HG03139 (cell line): ENCODE measurements around the gene PDE3B.
"Not testable (repeated sequence)": the region's sequence is repeated elsewhere in the genome, so short reads cannot be mapped to it uniquely, and the experiment has no call there.

Experiments
- ATAC-seq: cut with Tn5 transposase; IDR thresholded peaks from one replicate; pipeline ENCODE4 v1.9.1; 2021; ENCODE audit not compliant: unreplicated experiment

PDE3B gene

GRCh38 chr11:14638561-14638960 lies 5.0 kb upstream of the PDE3B start:
- no peak for ATAC-seq

DNA sequence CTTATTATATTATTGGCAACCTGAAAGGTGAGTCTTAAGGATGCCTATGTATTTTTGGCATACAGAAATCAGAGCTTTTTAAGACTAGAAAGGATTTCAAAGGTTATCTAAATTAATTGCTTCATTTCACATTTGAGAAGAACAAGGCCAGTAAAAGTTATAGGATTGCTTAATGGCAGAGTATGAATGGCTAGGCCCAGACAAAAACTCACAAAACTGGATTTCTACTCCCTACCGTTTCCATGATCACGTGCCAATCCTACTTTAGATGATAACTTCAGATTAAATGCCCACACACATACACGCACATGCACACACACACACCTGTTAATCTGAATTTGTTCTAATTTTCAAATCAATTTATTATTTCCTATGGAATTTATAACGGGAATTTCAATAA lies 1.8 kb upstream of the PDE3B start:
- ATAC-seq, result no peak

- no peak for ATAC-seq
Measured at GRCh38 chr11:14642453-14642852, 1.2 kb upstream of the PDE3B start.

- ATAC-seq, result no peak
Measured at GRCh38 chr11:14642873-14643696, 519 bp upstream of the PDE3B start.

GRCh38 chr11:14644226-14645014 lies 816 bp downstream of the PDE3B start:
- ATAC-seq, result peak; percentile 39

- no peak for ATAC-seq
Measured at GRCh38 chr11:14645015-14645912, 1.7 kb downstream of the PDE3B start.

GRCh38 chr11:14645985-14646900 lies 2.6 kb downstream of the PDE3B start:
- no peak for ATAC-seq

DNA sequence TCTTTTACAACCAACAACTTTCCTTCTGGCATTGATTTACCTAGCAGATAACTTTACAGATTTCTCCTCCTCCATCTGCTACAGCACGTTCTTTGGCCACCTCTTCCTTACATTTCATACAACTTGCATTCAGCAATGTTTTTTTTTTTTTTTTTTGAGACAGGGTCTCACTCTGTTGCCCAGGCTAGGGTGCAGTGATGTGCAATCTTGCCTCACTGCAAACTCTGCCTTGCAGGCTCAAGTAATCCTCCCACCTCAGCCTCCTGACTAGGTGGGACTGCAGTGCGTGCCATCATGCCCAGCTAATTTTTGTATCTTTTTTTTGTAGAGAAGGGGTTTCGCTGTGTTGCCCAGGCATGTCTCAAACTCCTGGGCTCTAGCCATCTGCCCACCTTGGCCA lies 6.5 kb downstream of the PDE3B start:
- ATAC-seq, result no peak

GRCh38 chr11:14653090-14653489 lies 9.5 kb downstream of the PDE3B start:
- no peak for ATAC-seq

GRCh38 chr11:14655435-14655834 lies 11.8 kb downstream of the PDE3B start:
- no peak for ATAC-seq

DNA sequence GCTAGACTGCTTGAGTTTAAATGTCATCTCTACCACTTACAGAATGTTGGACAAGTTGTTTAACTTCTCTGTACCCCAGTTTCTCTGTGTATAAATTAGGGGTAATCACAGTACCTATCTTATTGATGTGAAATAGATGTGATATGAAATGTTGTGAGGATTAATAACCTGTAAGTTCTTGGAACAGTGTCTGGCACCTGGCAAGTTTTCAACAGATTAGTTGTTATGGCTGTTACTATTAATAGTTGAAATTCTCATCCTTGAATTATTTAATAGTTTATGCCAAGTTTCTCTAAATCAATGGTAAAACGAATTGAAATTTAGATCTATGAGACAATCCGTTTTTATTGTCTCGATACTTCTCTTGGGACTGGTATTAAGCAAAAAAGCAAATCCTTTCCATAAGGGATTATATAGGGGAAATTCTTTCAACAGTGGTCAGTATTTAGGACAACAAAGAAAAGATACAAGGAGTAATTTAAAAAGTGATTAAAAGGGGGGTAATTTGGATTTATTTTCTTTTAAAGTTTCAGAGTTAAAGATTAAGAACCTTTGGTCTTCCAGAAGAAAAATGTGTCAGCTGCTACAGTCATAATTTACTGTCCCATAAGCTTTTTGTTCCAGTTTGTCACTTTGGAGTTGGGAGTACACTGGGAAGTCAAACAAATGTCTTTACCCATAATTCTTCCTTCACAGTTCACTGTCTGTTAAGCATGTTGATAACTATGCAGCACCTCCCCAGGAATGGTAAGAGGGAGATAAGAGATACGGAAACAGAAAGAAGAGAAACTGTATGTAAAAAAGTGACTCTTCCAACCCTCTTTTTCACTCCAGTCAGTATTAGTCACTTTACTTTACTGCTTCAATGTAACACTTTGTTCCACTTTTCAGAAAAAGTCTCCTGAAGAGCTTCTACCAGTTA lies 13.2 kb downstream of the PDE3B start:
- ATAC-seq, result no peak

GRCh38 chr11:14657841-14658240 lies 14.2 kb downstream of the PDE3B start:
- no peak for ATAC-seq

GRCh38 chr11:14664926-14665325 lies 21.3 kb downstream of the PDE3B start:
- not testable (repeated sequence) for ATAC-seq

DNA sequence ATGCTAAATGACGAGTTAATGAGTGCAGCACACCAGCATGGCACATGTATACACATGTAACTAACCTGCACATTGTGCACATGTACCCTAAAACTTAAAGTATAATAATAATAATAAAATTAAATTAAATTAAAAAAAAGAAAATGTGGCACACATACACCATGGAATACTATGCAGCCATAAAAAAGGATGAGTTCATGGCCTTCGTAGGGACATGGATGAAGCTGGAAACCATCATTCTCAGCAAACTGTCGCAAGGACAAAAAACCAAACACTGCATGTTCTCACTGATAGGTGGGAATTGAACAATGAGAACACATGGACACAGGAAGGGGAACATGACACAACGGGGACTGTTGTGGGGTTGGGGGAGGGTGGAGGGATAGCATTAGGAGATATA lies 23.7 kb downstream of the PDE3B start:
- not testable (repeated sequence) for ATAC-seq

DNA sequence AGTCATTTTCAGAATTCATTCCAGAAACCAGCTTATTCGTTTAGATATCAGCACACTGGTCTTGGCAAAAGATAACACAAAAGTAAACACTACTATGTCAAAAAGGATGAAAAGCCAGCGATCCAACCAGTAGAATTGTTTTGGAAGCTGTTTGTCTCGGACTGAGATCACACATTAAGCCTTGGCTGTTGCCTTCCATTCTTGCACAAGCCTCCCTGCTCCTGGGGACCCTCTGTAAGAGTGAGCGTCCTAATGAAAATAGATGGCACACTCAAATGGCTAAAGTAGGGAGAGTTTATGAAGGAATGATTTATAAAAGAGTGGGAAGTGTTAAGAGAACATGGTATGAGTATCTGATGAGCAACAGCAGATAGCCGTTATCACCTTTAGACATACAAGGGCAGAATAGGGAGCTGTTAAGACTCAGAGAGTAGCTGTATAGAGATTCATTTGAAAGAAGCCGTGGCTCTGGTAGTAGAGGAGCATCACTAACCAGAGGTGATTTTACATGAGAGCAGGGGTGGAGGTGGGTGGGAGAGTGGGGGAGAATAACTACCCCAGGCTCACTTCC lies 25.2 kb downstream of the PDE3B start:
- ATAC-seq, result no peak

GRCh38 chr11:14669499-14669898 lies 25.9 kb downstream of the PDE3B start:
- no peak for ATAC-seq

DNA sequence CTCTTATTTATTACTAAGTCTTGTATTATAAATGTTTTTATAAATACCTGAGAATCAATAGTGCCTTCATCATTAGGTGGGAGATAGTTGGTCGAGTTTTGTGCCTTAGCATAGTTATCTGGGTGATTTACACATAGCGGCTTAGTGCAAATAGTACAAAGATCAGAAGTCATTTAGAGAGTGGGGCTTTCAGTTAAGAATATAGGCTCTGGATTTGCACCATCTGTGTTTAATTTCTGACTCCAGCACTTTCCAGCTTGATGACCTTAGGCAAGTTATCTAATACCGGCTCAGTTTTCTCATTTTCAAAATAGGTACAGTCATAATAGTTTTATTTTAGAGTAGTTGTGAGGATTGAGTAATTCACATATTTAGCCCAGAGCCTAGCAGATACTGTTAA lies 26.4 kb downstream of the PDE3B start:
- ATAC-seq, result no peak

DNA sequence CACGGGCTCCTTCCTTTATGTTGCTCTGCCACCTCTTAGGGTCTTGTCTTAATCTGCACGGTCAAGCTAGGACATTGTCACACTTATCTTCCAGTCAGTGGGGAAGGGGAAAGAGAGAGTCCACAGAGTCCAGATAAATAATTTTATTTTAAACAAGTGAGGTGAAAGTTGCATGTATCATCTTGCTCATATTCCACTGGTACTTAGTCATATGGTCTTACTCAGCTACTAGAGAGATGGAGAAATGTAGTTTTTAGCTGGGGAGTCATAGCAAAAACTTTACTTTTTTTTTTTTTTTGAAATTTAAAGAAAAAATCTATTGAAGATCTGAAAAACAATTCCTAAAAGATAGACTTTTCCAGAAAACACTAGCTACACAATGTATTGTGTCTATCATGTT lies 29.0 kb downstream of the PDE3B start:
- no peak for ATAC-seq

GRCh38 chr11:14673421-14673820 lies 29.8 kb downstream of the PDE3B start:
- ATAC-seq, result no peak
